Breast epithelium (tissue), 3 donors: Measurements from ENCODE around the gene CCDC74B.
"Not testable (repeated sequence)": the region's sequence is repeated elsewhere in the genome, so short reads cannot be mapped to it uniquely, and the experiment has no call there.

ENCODE experiments used
- CTCF ChIP-seq, 3 donors: fragments of 450-650 bp; IDR thresholded peaks; one replicate each; pipeline ENCODE4 v1.5.1; 2016 to 2017; ENCODE audit warnings: antibody characterized with exemption in 3 of 3, mild to moderate bottlenecking in 3 of 3, moderate library complexity in 3 of 3
- POLR2AphosphoS5 ChIP-seq, 3 donors: sonication (generic); formaldehyde crosslinking; IDR thresholded peaks; one replicate each; pipeline ENCODE4 v1.6.1; 2017; ENCODE audit warnings: antibody characterized with exemption in 3 of 3

DNA sequence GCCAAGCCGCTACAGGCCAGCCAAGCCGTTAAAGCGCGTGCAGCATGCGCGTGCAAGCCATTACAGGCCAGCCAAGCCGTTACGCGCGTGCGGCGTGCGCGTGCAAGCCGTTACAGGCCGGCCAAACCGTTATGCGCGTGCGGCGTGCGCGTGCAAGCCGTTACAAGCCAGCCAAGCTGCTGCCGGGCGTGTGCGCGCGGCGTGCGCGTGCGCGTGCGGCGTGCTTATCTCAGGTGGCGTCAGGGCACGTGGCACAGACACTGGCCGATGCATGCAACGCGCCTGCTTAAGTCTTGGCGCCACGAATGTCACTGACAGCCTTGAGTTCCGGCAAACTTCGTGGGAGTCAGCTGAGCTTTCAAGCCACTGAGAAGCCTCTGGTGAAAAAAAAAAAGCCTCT lies 24.0 kb downstream of the CCDC74B start:
- TF ChIP-seq CTCF, POLR2AphosphoS5 (IDR thresholded peaks at IDR 0.05): not testable (repeated sequence)
